ENCODE data around the gene SLC26A11.
"Not testable (repeated sequence)": the region's sequence is repeated elsewhere in the genome, so short reads cannot be mapped to it uniquely, and the experiment has no call there.

Gene SLC26A11

GRCh38 chr17:80195141-80195540, 25.1 kb upstream of the SLC26A11 start:
- H3K4me3 ChIP-seq, result no peak overlapping the region

GRCh38 chr17:80195671-80196529, 24.3 kb upstream of the SLC26A11 start:
- no peak overlapping the region for H3K4me3 ChIP-seq
- no peak overlapping the region for H3K27ac ChIP-seq

More at GRCh38 chr17:80195141-80195540, 25.1 kb upstream of the SLC26A11 start:
- H3K27ac ChIP-seq, result no peak overlapping the region

- Histone ChIP-seq H3K27ac (no peak overlapping the region), H3K4me3 (no peak overlapping the region)
Measured at GRCh38 chr17:80196652-80197051, 23.6 kb upstream of the SLC26A11 start.

GRCh38 chr17:80198144-80198661, 22.0 kb upstream of the SLC26A11 start:
- Histone ChIP-seq H3K27ac (no peak overlapping the region), H3K4me3 (no peak overlapping the region)

- H3K27ac ChIP-seq, result not testable (repeated sequence)
Measured at GRCh38 chr17:80199295-80199694, 20.9 kb upstream of the SLC26A11 start.

GRCh38 chr17:80201446-80201845, 18.8 kb upstream of the SLC26A11 start:
- Histone ChIP-seq H3K27ac (no peak overlapping the region), H3K4me3 (no peak overlapping the region)

More at GRCh38 chr17:80199295-80199694, 20.9 kb upstream of the SLC26A11 start:
- not testable (repeated sequence) for H3K4me3 ChIP-seq

GRCh38 chr17:80202197-80202596, 18.0 kb upstream of the SLC26A11 start:
- H3K27ac ChIP-seq, result no peak overlapping the region
- no peak overlapping the region for H3K4me3 ChIP-seq

GRCh38 chr17:80203471-80203963, 16.7 kb upstream of the SLC26A11 start:
- Histone ChIP-seq H3K27ac (no peak overlapping the region), H3K4me3 (no peak overlapping the region)

- Histone ChIP-seq H3K27ac (no peak overlapping the region), H3K4me3 (no peak overlapping the region)
Measured at GRCh38 chr17:80204626-80205468, 15.4 kb upstream of the SLC26A11 start.

- Histone ChIP-seq H3K4me3 (no peak overlapping the region), H3K27ac (no peak overlapping the region)
Measured at GRCh38 chr17:80205811-80206210, 14.4 kb upstream of the SLC26A11 start.

- no peak overlapping the region for H3K4me3 ChIP-seq
- no peak overlapping the region for H3K27ac ChIP-seq
Measured at GRCh38 chr17:80208050-80208449, 12.2 kb upstream of the SLC26A11 start.

GRCh38 chr17:80209765-80210164, 10.5 kb upstream of the SLC26A11 start:
- H3K27ac ChIP-seq, result no peak overlapping the region
- H3K4me3 ChIP-seq, result no peak overlapping the region

- no peak overlapping the region for H3K27ac ChIP-seq
- no peak overlapping the region for H3K4me3 ChIP-seq
Measured at GRCh38 chr17:80210348-80211108, 9.7 kb upstream of the SLC26A11 start.

GRCh38 chr17:80212109-80212508, 8.1 kb upstream of the SLC26A11 start:
- Histone ChIP-seq H3K4me3 (no peak overlapping the region), H3K27ac (peak overlapping the region in 3 of 21 experiments; percentile 16 to 21 (median 16))

- H3K27ac ChIP-seq, result peak overlapping the region in 3 of 21 experiments; percentile 16 to 21 (median 16)
- no peak overlapping the region for H3K4me3 ChIP-seq
Measured at GRCh38 chr17:80212511-80212910, 7.7 kb upstream of the SLC26A11 start.

GRCh38 chr17:80212962-80213642, 7.1 kb upstream of the SLC26A11 start:
- peak overlapping the region in 3 of 21 experiments; percentile 16 to 50 (median 21) for H3K27ac ChIP-seq
- no peak overlapping the region for H3K4me3 ChIP-seq

- Histone ChIP-seq H3K4me3 (no peak overlapping the region), H3K27ac (peak overlapping the region in 2 of 21 experiments; percentile 16 to 50)
Measured at GRCh38 chr17:80213643-80213975, 6.6 kb upstream of the SLC26A11 start.

- Histone ChIP-seq H3K27ac (no peak overlapping the region), H3K4me3 (no peak overlapping the region)
Measured at GRCh38 chr17:80214012-80214877, 6.0 kb upstream of the SLC26A11 start.
